HTERT RPE-1 (cell line): ENCODE results near the gene MDM2.

ENCODE experiments used
- in situ Hi-C: fragments of 300-500 bp; cut with MboI; formaldehyde crosslinking; loops from 4 replicates; pipeline ENCODE4 v1.14.3; 2020; ENCODE audit warnings: low sequenced_read_pairs

The MDM2 gene

GRCh38 chr12:68896881-68897540, 89.0 kb downstream of the MDM2 start:
- in situ Hi-C loops: no loop called here

DNA sequence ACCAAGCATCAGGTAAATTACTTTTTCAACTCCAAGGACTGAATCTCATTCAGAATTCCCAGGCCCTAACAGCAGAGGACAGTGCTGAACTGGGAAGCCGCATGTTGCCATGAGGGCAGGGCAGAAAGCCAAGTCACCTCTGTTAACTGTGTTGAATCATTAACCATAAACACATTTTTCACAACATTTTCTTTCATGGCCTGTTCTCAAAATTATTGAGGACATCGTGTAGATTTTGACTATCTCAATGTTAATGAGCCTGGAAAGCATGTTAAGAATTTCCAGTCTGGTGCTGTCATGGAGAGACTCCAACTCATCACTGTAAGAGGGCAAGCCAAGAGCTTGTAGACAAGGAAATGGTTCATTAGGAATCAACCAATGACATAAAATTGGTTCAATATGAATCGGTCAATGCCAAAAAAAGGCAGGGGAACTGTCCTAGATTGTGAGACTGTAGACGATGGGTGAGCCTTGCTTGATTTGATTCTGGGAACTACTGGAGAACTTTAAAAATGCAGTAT, 91.3 kb downstream of the MDM2 start:
- in situ Hi-C loops: no loop called here

GRCh38 chr12:68900241-68900640, 92.3 kb downstream of the MDM2 start:
- in situ Hi-C loops: no loop called here
